H1 (cell line): ENCODE results near the gene HOXD11. TPM values are rescaled to one million over a fixed set of nuclear protein-coding genes. Genes with fewer than 3 reads are reported as not detected.

Experiments
- CTCF ChIA-PET: fragments of 300-600 bp; sonication (Branson Sonifier 250); formaldehyde crosslinking; loops from one replicate; lab custom pipeline; 2021; ENCODE audit not compliant: partially characterized antibody; lab: Charles Lee
- POLR2A ChIA-PET: fragments of 300-600 bp; sonication (Branson Sonifier 250); formaldehyde crosslinking; loops from one replicate; lab custom pipeline; 2021; ENCODE audit warnings: inconsistent platforms; ENCODE audit not compliant: partially characterized antibody; lab: Charles Lee
- DNase-seq, 2 experiments: peaks; one replicate each; pipeline versions ENCODE4 v3.0.0 to v3.0.0-alpha.2; 2010 to 2022; ENCODE audit warnings: low spot score in 2 of 2, low read depth in 1 of 2, mixed read lengths in 1 of 2
- FAIRE-seq: peaks from 2 replicates; lab custom pipeline; 2011; peaks lifted over from hg19 to GRCh38; lab: Jason Lieb, UNC
- H2AFZ ChIP-seq: 2 replicates; pipeline ENCODE4 v1.8.1; 2012; ENCODE audit warnings: low read length, inconsistent platforms
- H2AK5ac ChIP-seq: 2 replicates; pipeline ENCODE4 v1.6.1; 2013; ENCODE audit warnings: low read depth, low read length
- H2BK120ac ChIP-seq: replicated peaks from 2 replicates; pipeline ENCODE3; 2013; ENCODE audit warnings: low read depth, low read length, inconsistent platforms
- H2BK12ac ChIP-seq: 2 replicates; pipeline ENCODE4 v1.6.1; 2013; ENCODE audit warnings: low read depth, low read length
- H2BK15ac ChIP-seq: 2 replicates; pipeline ENCODE4 v1.6.1; 2013; ENCODE audit warnings: low read length
- H2BK20ac ChIP-seq: 2 replicates; pipeline ENCODE4 v1.6.1; 2013; ENCODE audit warnings: low read length
- H2BK5ac ChIP-seq: 2 replicates; pipeline ENCODE4 v1.6.1; 2013; ENCODE audit warnings: low read depth, low read length
- H3K14ac ChIP-seq: 2 replicates; pipeline ENCODE4 v1.6.1; 2013; ENCODE audit warnings: inconsistent platforms; ENCODE audit not compliant: insufficient read length
- H3K18ac ChIP-seq: 2 replicates; pipeline ENCODE4 v1.6.1; 2013; ENCODE audit warnings: low read length; ENCODE audit errors: extremely low read depth
- H3K23ac ChIP-seq: 2 replicates; pipeline ENCODE4 v1.6.1; 2013; ENCODE audit warnings: inconsistent platforms; ENCODE audit not compliant: insufficient read length
- H3K23me2 ChIP-seq: 2 replicates; pipeline ENCODE4 v1.6.1; 2013; ENCODE audit warnings: low read depth, low read length
- H3K27ac ChIP-seq: 2 replicates; pipeline ENCODE4 v1.6.1; 2011; ENCODE audit warnings: low read depth, low read length, inconsistent platforms
- H3K27me3 ChIP-seq, 4 experiments: replicated peaks in 1 of 4; 1 replicate in 1 of 4; 2 replicates in 3 of 4; pipeline versions ENCODE4 v1.6.1 to v1.8.1; 2011 to 2013; ENCODE audit warnings: low read length in 3 of 4, mild to moderate bottlenecking in 3 of 4, inconsistent platforms in 2 of 4, mixed read lengths in 2 of 4, moderate library complexity in 1 of 4; ENCODE audit not compliant: control insufficient read depth in 3 of 4, insufficient read depth in 3 of 4; ENCODE audit errors: extremely low read depth in 1 of 4
- H3K36me3 ChIP-seq, 4 experiments: 2 replicates each; pipeline versions ENCODE4 v1.6.1 to v1.8.1; 2011 to 2013; ENCODE audit warnings: mild to moderate bottlenecking in 4 of 4, low read length in 3 of 4, moderate library complexity in 2 of 4, control low read depth in 1 of 4, inconsistent platforms in 1 of 4; ENCODE audit not compliant: insufficient read depth in 4 of 4, control insufficient read depth in 2 of 4
- H3K4ac ChIP-seq: replicated peaks from 2 replicates; pipeline ENCODE3; 2013; ENCODE audit warnings: low read length, low read depth, mixed read lengths, inconsistent platforms; ENCODE audit not compliant: insufficient read length
- H3K4me1 ChIP-seq, 4 experiments: replicated peaks in 1 of 4; 1 replicate in 1 of 4; 2 replicates in 3 of 4; pipeline versions ENCODE4 v1.6.1 to v1.8.1; 2011 to 2013; ENCODE audit warnings: low read length in 3 of 4, inconsistent platforms in 2 of 4, mixed read lengths in 1 of 4; ENCODE audit not compliant: insufficient read depth in 4 of 4, control insufficient read depth in 3 of 4
- H3K4me2 ChIP-seq, 2 experiments: 2 replicates each; pipeline versions ENCODE4 v1.6.1 to v1.8.1; 2011 to 2013; ENCODE audit warnings: low read depth in 2 of 2, low read length in 2 of 2, control low read depth in 1 of 2, inconsistent platforms in 1 of 2, mild to moderate bottlenecking in 1 of 2; ENCODE audit not compliant: insufficient read depth in 1 of 2
- H3K4me3 ChIP-seq, 4 experiments: fragments of 200-600, 300-600 bp in 1 of 4; sonication (generic), shearing (Covaris generic), sonication (Bioruptor Twin) in 1 of 4; 2 replicates each; pipeline versions ENCODE4 v1.5.1 to v1.8.1; 2011 to 2016; ENCODE audit warnings: low read length in 4 of 4, low read depth in 3 of 4, control low read depth in 2 of 4, inconsistent platforms in 2 of 4, mild to moderate bottlenecking in 2 of 4, mixed read lengths in 1 of 4, moderate library complexity in 1 of 4; ENCODE audit not compliant: insufficient read depth in 2 of 4; ENCODE audit errors: extremely low read depth in 1 of 4
- H3K56ac ChIP-seq: replicated peaks from 2 replicates; pipeline ENCODE3; 2013; ENCODE audit warnings: low read depth, mild to moderate bottlenecking, mixed read lengths, low read length, inconsistent platforms; ENCODE audit not compliant: insufficient read length
- H3K79me1 ChIP-seq: 2 replicates; pipeline ENCODE4 v1.6.1; 2013; ENCODE audit warnings: low read depth, low read length, control low read depth
- H3K79me2 ChIP-seq, 2 experiments: 2 replicates each; pipeline versions ENCODE4 v1.6.1 to v1.8.1; 2012 to 2013; ENCODE audit warnings: low read length in 2 of 2, mild to moderate bottlenecking in 2 of 2, inconsistent platforms in 1 of 2; ENCODE audit not compliant: insufficient read depth in 2 of 2, control insufficient read depth in 1 of 2
- H3K9ac ChIP-seq, 4 experiments: replicated peaks in 1 of 4; 1 replicate in 1 of 4; 2 replicates in 3 of 4; pipeline versions ENCODE4 v1.6.1 to v1.8.1; 2011 to 2013; ENCODE audit warnings: low read depth in 3 of 4, low read length in 3 of 4, control low read depth in 2 of 4, mild to moderate bottlenecking in 2 of 4, moderate library complexity in 2 of 4, inconsistent platforms in 1 of 4; ENCODE audit errors: extremely low read depth in 1 of 4
- H3K9me3 ChIP-seq, 2 experiments: 2 replicates each; pipeline versions ENCODE4 v1.6.1 to v1.8.1; 2012 to 2013; ENCODE audit warnings: mild to moderate bottlenecking in 2 of 2, moderate library complexity in 2 of 2, control low read depth in 1 of 2, inconsistent platforms in 1 of 2, low read depth in 1 of 2, low read length in 1 of 2, mixed read lengths in 1 of 2; ENCODE audit not compliant: insufficient read depth in 2 of 2
- H4K20me1 ChIP-seq, 2 experiments: replicated peaks in 1 of 2; 2 replicates each; pipeline versions ENCODE3 to v1.8.1; 2011 to 2013; ENCODE audit warnings: inconsistent platforms in 2 of 2, low read length in 2 of 2, mild to moderate bottlenecking in 1 of 2; ENCODE audit not compliant: insufficient read depth in 2 of 2, control insufficient read depth in 1 of 2
- H4K5ac ChIP-seq: 2 replicates; pipeline ENCODE4 v1.6.1; 2013; ENCODE audit warnings: low read length, low read depth, mixed read lengths, inconsistent platforms; ENCODE audit not compliant: insufficient read length
- H4K8ac ChIP-seq: 2 replicates; pipeline ENCODE4 v1.8.0; 2013; ENCODE audit warnings: mild to moderate bottlenecking, moderate library complexity, low read length, inconsistent platforms; ENCODE audit not compliant: insufficient read depth; ENCODE audit errors: extremely low read depth
- H4K91ac ChIP-seq: replicated peaks from 2 replicates; pipeline ENCODE3; 2013; ENCODE audit warnings: low read length, mixed read lengths, inconsistent platforms; ENCODE audit not compliant: insufficient read length
- JUN ChIP-seq: IDR thresholded peaks from 2 replicates; pipeline ENCODE4 v1.6.1; 2011; ENCODE audit warnings: low read depth, mild to moderate bottlenecking, improper control_type of control experiment, low read length
- KDM1A ChIP-seq: fragments of 200-600, 300-600 bp; sonication (generic); IDR thresholded peaks from 2 replicates; pipeline ENCODE4 v1.7.1; 2016; ENCODE audit warnings: mild to moderate bottlenecking, low read length, borderline replicate concordance
- NRF1 ChIP-seq: IDR thresholded peaks from 2 replicates; pipeline ENCODE4 v1.6.1; 2011; ENCODE audit warnings: mild to moderate bottlenecking, low read depth, low read length, improper control_type of control experiment
- RNF2 ChIP-seq: fragments of 200-900, 300-1000 bp; sonication (generic); IDR thresholded peaks from 2 replicates; pipeline ENCODE4 v1.7.1; 2016; ENCODE audit warnings: borderline replicate concordance, low read depth, mild to moderate bottlenecking, antibody characterized with exemption, low read length; ENCODE audit not compliant: poor library complexity, severe bottlenecking; ENCODE audit errors: missing control alignments
- RXRA ChIP-seq: IDR thresholded peaks from 2 replicates; pipeline ENCODE4 v1.6.1; 2011; ENCODE audit warnings: low read depth, mild to moderate bottlenecking, low read length, moderate library complexity; ENCODE audit not compliant: insufficient read depth
- SP2 ChIP-seq: IDR thresholded peaks from 2 replicates; pipeline ENCODE4 v1.6.1; 2012; ENCODE audit warnings: mild to moderate bottlenecking, low read length, inconsistent platforms
- TAF1 ChIP-seq: IDR thresholded peaks from 2 replicates; pipeline ENCODE4 v1.6.1; 2011; ENCODE audit warnings: mild to moderate bottlenecking, low read depth, low read length
- TAF7 ChIP-seq: optimal IDR thresholded peaks from 2 replicates; pipeline ENCODE3; 2011; ENCODE audit warnings: low read depth, mild to moderate bottlenecking, inconsistent platforms, low read length, moderate library complexity, borderline replicate concordance
- TCF12 ChIP-seq: IDR thresholded peaks from 2 replicates; pipeline ENCODE4 v1.6.1; 2011; ENCODE audit warnings: low read depth, mild to moderate bottlenecking, low read length
- YY1 ChIP-seq: IDR thresholded peaks from 2 replicates; pipeline ENCODE4 v1.6.1; 2011; ENCODE audit warnings: low read depth, mild to moderate bottlenecking, low read length
- WGBS, 2 experiments: shearing (Covaris generic) in 1 of 2; methylation state at CpG; one replicate each; pipeline versions ENCODE4 v1.1.6 to v1.1.7; 2013 to 2015; ENCODE audit warnings: low lambda C conversion rate in 2 of 2, mixed read lengths in 2 of 2, inconsistent platforms in 1 of 2, low coverage in 1 of 2, missing lambda C conversion rate in 1 of 2; ENCODE audit not compliant: insufficient replicate concordance in 2 of 2, insufficient coverage in 1 of 2, insufficient read length in 1 of 2; ENCODE audit errors: extremely low coverage in 1 of 2, missing lambda C conversion rate in 1 of 2; 5-methylcytosine and 5-hydroxymethylcytosine counted together
- polyA plus RNA-seq, 7 experiments: library from polyadenylated mRNA; depleted of rRNA in 3 of 7; stranded (reverse) in 5 of 7; unstranded in 2 of 7; fragments of >200 nt in 5 of 7; fragments of 200-250 nt in 2 of 7; gene quantifications; 1 replicate in 5 of 7; 2 replicates in 1 of 7; 4 replicates in 1 of 7; pipeline versions ENCODE4 v1.2.1 to v1.2.3, GENCODE V29; 2011 to 2013; ENCODE audit warnings: missing spikeins in 2 of 7, mixed read lengths in 2 of 7
- total RNA-seq: library from RNA; stranded (reverse); fragmentation: NEBNext Ultra II Directional; extraction: Animal tissue kit (Norgen Biotek cat#: 25700); gene quantifications from 2 replicates; pipeline ENCODE4 v1.2.1, GENCODE V29; 2021
- TF ChIP-seq, protein P1 (sequence below), 3 experiments: IDR thresholded peaks; 1 replicate in 2 of 3; 2 replicates in 1 of 3; pipeline versions ENCODE4 v1.5.1 to v1.6.1; 2011; ENCODE audit warnings: low read length in 3 of 3, mild to moderate bottlenecking in 3 of 3, inconsistent platforms in 2 of 3, low read depth in 1 of 3, moderate library complexity in 1 of 3; ENCODE audit not compliant: insufficient read depth in 1 of 3; ENCODE audit errors: control extremely low read depth in 1 of 3

The HOXD11 gene
- total and polyA plus RNA-seq, 2 of the 8 experiments (the other 6 are each of a cell fraction or from before 2014, with no cell fraction given): not detected

DNA sequence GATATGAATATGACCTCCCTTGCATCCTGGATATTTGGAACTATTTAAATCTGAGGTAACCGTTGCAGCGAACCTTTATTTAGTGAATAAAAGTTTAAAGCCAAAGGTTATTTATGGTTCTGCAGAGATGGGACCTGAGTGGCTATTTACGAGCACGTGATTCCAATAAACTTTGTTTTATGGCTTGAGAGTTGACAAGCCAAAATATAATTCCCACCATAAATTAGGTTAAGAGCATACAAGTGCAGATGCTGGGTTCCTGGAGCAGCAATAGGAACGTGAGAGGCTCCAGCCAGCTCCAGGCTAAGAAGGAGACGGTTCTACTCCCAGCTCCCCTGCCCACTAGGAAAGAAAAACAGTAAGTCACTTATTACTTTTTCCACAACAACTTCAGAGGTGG lies 39.0 kb downstream of the HOXD11 start:
- no peak overlapping the region for H3K56ac ChIP-seq
- H2BK12ac ChIP-seq: no peak overlapping the region
- H3K4me2 ChIP-seq: no peak overlapping the region
- ChIA-PET POLR2A (interaction anchor here (0.6 kb wide), 1 partner anchor 44 kb away, joined by 3 read pairs; no protein-coding TSS in a partner anchor), CTCF (interaction anchor here (0.7 to 10.0 kb wide), 7 partner anchors 9 to 493 kb away, joined by 3 to 119 read pairs (median 6); no protein-coding TSS in a partner anchor)
- DNase-seq (no peak), FAIRE-seq (no peak)
- no peaks in the 10 kb centered on the region for H3K79me1 ChIP-seq
- no peak overlapping the region for H2BK5ac ChIP-seq
- peaks cover 93 to 100% (median 99%) of the 10 kb centered on the region in 4 experiments for H3K27me3 ChIP-seq
- H3K9ac ChIP-seq: no peak overlapping the region
- H3K23me2 ChIP-seq: peaks cover 2% of the 10 kb centered on the region; the same call in 1 of the 2 replicates
- no peak overlapping the region for H2BK15ac ChIP-seq
- peaks cover 17 to 24% of the 10 kb centered on the region in 2 experiments for H4K20me1 ChIP-seq
- H4K8ac ChIP-seq: no peak overlapping the region
- no peaks in the 10 kb centered on the region for H3K79me2 ChIP-seq
- H3K27ac ChIP-seq: no peak overlapping the region
- no peak overlapping the region for H2BK120ac ChIP-seq
- H2AK5ac ChIP-seq: no peak overlapping the region
- H3K23ac ChIP-seq: no peak overlapping the region
- no peak overlapping the region for H3K14ac ChIP-seq
- H2BK20ac ChIP-seq: no peak overlapping the region
- peaks cover 0 to 6% (median 1%) of the 10 kb centered on the region in 4 experiments; a peak in 3 of 7 replicates for H3K4me1 ChIP-seq
- H3K18ac ChIP-seq: no peak overlapping the region
- peaks cover 0 to 6% (median 0%) of the 10 kb centered on the region in 4 experiments; a peak in 1 of 8 replicates for H3K36me3 ChIP-seq
- H3K4ac ChIP-seq: no peak overlapping the region
- no peak overlapping the region for H4K5ac ChIP-seq
- H3K9me3 ChIP-seq: no peaks in the 10 kb centered on the region; a peak in 1 of 4 replicates
- H3K4me3 ChIP-seq: no peak overlapping the region
- H4K91ac ChIP-seq: no peak overlapping the region
- no peak overlapping the region for H2AFZ ChIP-seq
- WGBS, 2 experiments: 57% methylated on average over 6 of the region's 6 CpGs; no CpG with 5 or more reads in 1 of the 2 experiments
- no peak for TF ChIP-seq RNF2
- no peak for TF ChIP-seq RXRA
- no peak for TF ChIP-seq TAF7
- no peak for TF ChIP-seq TCF12
- TF ChIP-seq, protein P1, sequence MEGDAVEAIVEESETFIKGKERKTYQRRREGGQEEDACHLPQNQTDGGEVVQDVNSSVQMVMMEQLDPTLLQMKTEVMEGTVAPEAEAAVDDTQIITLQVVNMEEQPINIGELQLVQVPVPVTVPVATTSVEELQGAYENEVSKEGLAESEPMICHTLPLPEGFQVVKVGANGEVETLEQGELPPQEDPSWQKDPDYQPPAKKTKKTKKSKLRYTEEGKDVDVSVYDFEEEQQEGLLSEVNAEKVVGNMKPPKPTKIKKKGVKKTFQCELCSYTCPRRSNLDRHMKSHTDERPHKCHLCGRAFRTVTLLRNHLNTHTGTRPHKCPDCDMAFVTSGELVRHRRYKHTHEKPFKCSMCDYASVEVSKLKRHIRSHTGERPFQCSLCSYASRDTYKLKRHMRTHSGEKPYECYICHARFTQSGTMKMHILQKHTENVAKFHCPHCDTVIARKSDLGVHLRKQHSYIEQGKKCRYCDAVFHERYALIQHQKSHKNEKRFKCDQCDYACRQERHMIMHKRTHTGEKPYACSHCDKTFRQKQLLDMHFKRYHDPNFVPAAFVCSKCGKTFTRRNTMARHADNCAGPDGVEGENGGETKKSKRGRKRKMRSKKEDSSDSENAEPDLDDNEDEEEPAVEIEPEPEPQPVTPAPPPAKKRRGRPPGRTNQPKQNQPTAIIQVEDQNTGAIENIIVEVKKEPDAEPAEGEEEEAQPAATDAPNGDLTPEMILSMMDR (IDR thresholded peaks at IDR 0.05; ENCODE audit: control extremely low read depth in 1 of 3, insufficient read depth in 1 of 3, low read depth in 1 of 3, low read length in 3 of 3): no peak
- no peak for TF ChIP-seq SP2
- TF ChIP-seq YY1: no peak
- no peak for TF ChIP-seq NRF1
- TF ChIP-seq KDM1A: no peak
- no peak for TF ChIP-seq TAF1
- no peak for TF ChIP-seq JUN
